Common myeloid progenitor, CD34-positive (primary cell): ENCODE results near the gene ARHGAP19.

Experiments used
- CTCF ChIA-PET: fragments of 350-600 bp; sonication (Branson Sonifier 250); formaldehyde crosslinking; loops from one replicate; lab custom pipeline; 2021; ENCODE audit warnings: antibody characterized with exemption; lab: Charles Lee
- POLR2A ChIA-PET: fragments of 350-600 bp; sonication (Branson Sonifier 250); formaldehyde crosslinking; loops from one replicate; lab custom pipeline; 2021; ENCODE audit warnings: antibody characterized with exemption; lab: Charles Lee
- DNase-seq, 3 donors: peaks; one replicate each; pipeline versions ENCODE4 v3.0.0 to v3.0.0-alpha.2; 2013
- H3K27ac ChIP-seq, 2 experiments: 1 replicate in 1 of 2; 2 replicates in 1 of 2; pipeline ENCODE4 v1.7.0; 2013; ENCODE audit warnings: inconsistent platforms in 2 of 2, low read length in 2 of 2, mild to moderate bottlenecking in 2 of 2, low read depth in 1 of 2, moderate library complexity in 1 of 2; ENCODE audit not compliant: severe bottlenecking in 2 of 2, insufficient read depth in 1 of 2, poor library complexity in 1 of 2
- H3K27me3 ChIP-seq, 5 experiments: replicated peaks in 2 of 5; 1 replicate in 3 of 5; 2 replicates in 2 of 5; pipeline versions ENCODE4 v1.6.1 to v1.7.0; 2013; ENCODE audit warnings: low read length in 4 of 5, mild to moderate bottlenecking in 2 of 5, moderate library complexity in 2 of 5, inconsistent platforms in 1 of 5; ENCODE audit not compliant: insufficient read depth in 5 of 5, control insufficient read depth in 4 of 5
- H3K36me3 ChIP-seq, 4 experiments: 1 replicate in 2 of 4; 2 replicates in 2 of 4; pipeline versions ENCODE4 v1.6.1 to v1.7.0; 2013; ENCODE audit warnings: low read length in 3 of 4, control low read depth in 1 of 4, mild to moderate bottlenecking in 1 of 4; ENCODE audit not compliant: control insufficient read depth in 4 of 4, insufficient read depth in 4 of 4
- H3K4me1 ChIP-seq, 4 experiments: 1 replicate in 3 of 4; 2 replicates in 1 of 4; pipeline versions ENCODE4 v1.6.1 to v1.7.1; 2013; ENCODE audit warnings: low read length in 3 of 4, mild to moderate bottlenecking in 3 of 4, control low read depth in 1 of 4, inconsistent platforms in 1 of 4, moderate library complexity in 1 of 4; ENCODE audit not compliant: control insufficient read depth in 4 of 4, insufficient read depth in 4 of 4; ENCODE audit errors: control extremely low read depth in 1 of 4
- H3K4me3 ChIP-seq, 7 experiments: 1 replicate in 4 of 7; 2 replicates in 3 of 7; pipeline versions ENCODE4 v1.5.1 to v1.7.0; 2013; ENCODE audit warnings: mild to moderate bottlenecking in 7 of 7, low read length in 6 of 7, moderate library complexity in 6 of 7, inconsistent platforms in 2 of 7, low read depth in 2 of 7, control low read depth in 1 of 7; ENCODE audit not compliant: insufficient read depth in 4 of 7, control insufficient read depth in 1 of 7; ENCODE audit errors: extremely low read depth in 1 of 7
- H3K9me3 ChIP-seq, 5 experiments: 1 replicate in 4 of 5; 2 replicates in 1 of 5; pipeline versions ENCODE4 v1.6.1 to v1.7.1; 2013; ENCODE audit warnings: low read length in 4 of 5, mild to moderate bottlenecking in 2 of 5, inconsistent platforms in 1 of 5, low read depth in 1 of 5, moderate library complexity in 1 of 5; ENCODE audit not compliant: control insufficient read depth in 4 of 5, insufficient read depth in 2 of 5; ENCODE audit errors: control extremely low read depth in 1 of 5
- WGBS: methylation state at CpG from one replicate; pipeline ENCODE4 v1.1.5; 2013; ENCODE audit not compliant: insufficient coverage; 5-methylcytosine and 5-hydroxymethylcytosine counted together

Gene ARHGAP19

GRCh38 chr10:97335188-97335619, 42.8 kb upstream of the ARHGAP19 start:
- peaks cover 8 to 33% (median 25%) of the 10 kb centered on the region in 4 experiments for H3K4me1 ChIP-seq
- peak overlapping the region; percentile 27 to 88 (median 81) for H3K4me3 ChIP-seq
- H3K36me3 ChIP-seq: peaks cover 0 to 5% (median 1%) of the 10 kb centered on the region in 4 experiments
- peak overlapping the region in 1 of 2 experiments; percentile 99 for H3K27ac ChIP-seq
- ChIA-PET CTCF (no interaction called here), POLR2A (no interaction called here)
- no peaks in the 10 kb centered on the region for H3K9me3 ChIP-seq
- DNase-seq: no peak
- no peaks in the 10 kb centered on the region for H3K27me3 ChIP-seq
- WGBS: 21% methylated on average over 12 of the region's 25 CpGs

DNA sequence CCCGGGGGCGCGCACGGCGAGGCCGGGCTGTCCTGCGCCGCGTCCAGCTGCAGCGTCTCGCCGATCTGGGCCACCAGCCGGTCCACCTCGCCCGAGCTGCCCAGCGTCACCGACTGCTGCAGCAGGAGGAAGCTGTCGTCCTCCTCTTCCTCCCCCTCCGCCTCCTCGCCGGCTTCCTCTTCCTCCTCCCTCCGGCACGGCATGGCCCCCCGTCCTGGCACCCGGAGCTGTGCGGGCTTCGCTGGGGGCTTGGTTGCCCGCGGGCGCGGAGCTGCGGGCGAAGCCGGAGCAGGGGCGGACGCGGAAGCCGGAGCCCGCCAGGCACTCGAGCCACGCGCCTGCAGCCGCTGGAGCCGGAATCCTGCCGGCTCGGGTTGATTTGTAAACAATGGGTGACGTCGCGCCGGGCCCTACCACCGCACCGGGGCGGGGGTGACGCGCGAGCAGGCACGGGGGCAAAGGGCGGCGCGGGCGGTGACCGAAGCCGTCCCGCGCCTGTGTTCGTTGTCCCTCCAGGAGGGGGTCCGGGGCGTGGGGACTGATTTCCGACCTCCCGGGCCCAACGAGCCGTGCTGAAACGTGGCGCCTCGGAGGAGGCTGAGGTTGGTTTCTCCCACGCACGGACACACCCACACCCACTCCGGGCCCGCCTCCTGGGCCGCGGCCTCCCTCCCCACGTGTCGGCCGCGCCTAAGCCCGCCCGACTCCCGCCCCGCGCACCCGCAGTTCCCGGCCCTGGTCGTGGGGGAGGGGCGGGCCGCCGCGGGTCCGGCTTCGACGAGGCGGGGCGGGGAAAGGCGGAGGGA, 42.1 kb upstream of the ARHGAP19 start, which contains the start of gene FRAT2:
Gene FRAT2, minus strand, starts transcription at position 360 of the 806 bp plus-strand sequence. Its CDS starts 157 bp downstream, at position 203.
- peaks cover 8 to 33% (median 25%) of the 10 kb centered on the region in 4 experiments for H3K4me1 ChIP-seq
- H3K9me3 ChIP-seq: no peaks in the 10 kb centered on the region
- H3K4me3 ChIP-seq: peak within 1 kb of the TSS; percentile 70 to 88 (median 83)
- peak within 1 kb of the TSS; percentile 98 to 99 for H3K27ac ChIP-seq
- H3K27me3 ChIP-seq: no peaks in the 10 kb centered on the region
- ChIA-PET POLR2A (interaction anchor here (0.8 to 3.0 kb wide), 3 partner anchors 9 to 43 kb away, joined by 3 to 23 read pairs (median 5); partner anchors contain the start of gene FRAT1), CTCF (interaction anchor here (1.2 to 4.5 kb wide), 6 partner anchors 10 to 25 kb away, joined by 3 to 31 read pairs (median 8); partner anchors contain the start of gene FRAT1)
- DNase-seq: peak; percentile 92 to 94 (median 92)
- peaks cover 0 to 7% (median 4%) of the 10 kb centered on the region in 4 experiments for H3K36me3 ChIP-seq
- WGBS: 0% methylated on average over 72 of the region's 103 CpGs

DNA sequence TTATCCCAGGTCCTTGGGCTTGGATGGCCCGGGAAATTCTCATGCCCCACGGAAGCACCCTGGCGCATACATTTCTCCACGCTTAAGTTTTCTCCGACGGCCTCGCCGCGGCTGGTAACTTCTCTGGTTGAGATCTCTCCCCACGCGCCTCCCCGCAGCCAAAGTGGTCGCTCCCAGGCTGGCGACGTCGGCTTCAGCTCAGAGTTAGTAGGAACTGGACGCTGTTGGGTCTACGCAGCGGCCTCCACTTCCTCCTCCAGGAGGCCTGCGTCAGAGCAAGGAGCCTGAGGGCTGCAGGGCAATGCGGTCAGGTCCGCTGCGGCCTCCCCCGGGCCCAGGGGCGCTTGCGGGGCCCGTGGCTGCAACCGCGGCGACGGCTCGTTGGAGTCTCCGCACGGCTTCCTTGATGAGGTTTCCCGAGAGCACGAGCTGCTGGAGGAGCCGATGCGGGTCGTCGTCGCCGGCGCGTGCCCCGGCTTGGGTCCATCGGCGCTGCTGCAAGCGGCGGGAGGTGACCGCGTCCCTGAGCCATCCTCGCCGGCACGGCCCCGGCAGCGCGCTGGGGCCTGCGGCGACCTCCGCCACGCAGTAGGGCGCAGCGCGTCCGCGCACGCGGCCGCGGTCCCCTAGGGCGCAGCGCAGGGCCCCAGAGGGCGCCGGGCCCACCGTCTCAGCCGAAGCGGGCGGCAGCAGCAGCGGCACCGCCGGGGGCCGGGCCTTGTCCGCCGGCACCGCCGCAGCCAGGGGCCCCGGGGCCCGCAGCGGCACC, 41.3 kb upstream of the ARHGAP19 start:
- CTCF ChIA-PET: interaction anchor here (0.8 to 4.5 kb wide), 16 partner anchors 9 to 95 kb away, joined by 3 to 31 read pairs (median 4); partner anchors contain the start of gene FRAT1
- H3K36me3 ChIP-seq: peaks cover 0 to 13% (median 7%) of the 10 kb centered on the region in 4 experiments
- no peaks in the 10 kb centered on the region for H3K9me3 ChIP-seq
- H3K4me3 ChIP-seq: peak overlapping the region; percentile 70 to 88 (median 83)
- POLR2A ChIA-PET: interaction anchor here (2.2 to 3.0 kb wide), 2 partner anchors 14 to 42 kb away, joined by 5 to 23 read pairs; partner anchors contain the start of gene FRAT1
- under 1% methylated on average over 76 of the region's 89 CpGs for WGBS
- H3K27me3 ChIP-seq: no peaks in the 10 kb centered on the region
- H3K4me1 ChIP-seq: peaks cover 8 to 33% (median 25%) of the 10 kb centered on the region in 4 experiments
- DNase-seq: peak; percentile 35 to 68 (median 63)
- H3K27ac ChIP-seq: peak overlapping the region in 1 of 2 experiments; percentile 99

DNA sequence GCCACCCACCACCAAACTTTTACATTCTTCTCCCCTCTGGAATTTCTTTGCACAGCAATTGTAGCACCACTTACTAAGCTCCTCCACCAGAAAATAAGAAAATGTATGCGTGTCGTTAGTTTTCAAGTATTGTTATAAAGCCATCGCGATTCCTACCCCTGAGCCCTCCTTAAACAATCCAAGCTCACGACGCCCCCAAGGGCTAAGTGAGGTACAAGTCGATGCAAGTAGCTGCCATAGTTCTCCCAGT, 40.8 kb upstream of the ARHGAP19 start:
- Histone ChIP-seq H3K9me3 (no peaks in the 10 kb centered on the region), H3K4me1 (peaks cover 8 to 33% (median 25%) of the 10 kb centered on the region in 4 experiments), H3K36me3 (peaks cover 0 to 18% (median 7%) of the 10 kb centered on the region in 4 experiments), H3K27me3 (no peaks in the 10 kb centered on the region), H3K4me3 (peak overlapping the region; percentile 70 to 88 (median 83)), H3K27ac (peak overlapping the region in 1 of 2 experiments; percentile 71)
- peak; percentile 36 to 62 (median 55) for DNase-seq
- CTCF ChIA-PET: interaction anchor here (0.8 to 4.5 kb wide), 16 partner anchors 9 to 94 kb away, joined by 3 to 31 read pairs (median 4); partner anchors contain the start of gene FRAT1
- POLR2A ChIA-PET: interaction anchor here (0.6 to 3.0 kb wide), 3 partner anchors 14 to 92 kb away, joined by 4 to 23 read pairs (median 5); partner anchors contain the start of gene FRAT1
- 5% methylated on average over 6 of the region's 7 CpGs for WGBS

DNA sequence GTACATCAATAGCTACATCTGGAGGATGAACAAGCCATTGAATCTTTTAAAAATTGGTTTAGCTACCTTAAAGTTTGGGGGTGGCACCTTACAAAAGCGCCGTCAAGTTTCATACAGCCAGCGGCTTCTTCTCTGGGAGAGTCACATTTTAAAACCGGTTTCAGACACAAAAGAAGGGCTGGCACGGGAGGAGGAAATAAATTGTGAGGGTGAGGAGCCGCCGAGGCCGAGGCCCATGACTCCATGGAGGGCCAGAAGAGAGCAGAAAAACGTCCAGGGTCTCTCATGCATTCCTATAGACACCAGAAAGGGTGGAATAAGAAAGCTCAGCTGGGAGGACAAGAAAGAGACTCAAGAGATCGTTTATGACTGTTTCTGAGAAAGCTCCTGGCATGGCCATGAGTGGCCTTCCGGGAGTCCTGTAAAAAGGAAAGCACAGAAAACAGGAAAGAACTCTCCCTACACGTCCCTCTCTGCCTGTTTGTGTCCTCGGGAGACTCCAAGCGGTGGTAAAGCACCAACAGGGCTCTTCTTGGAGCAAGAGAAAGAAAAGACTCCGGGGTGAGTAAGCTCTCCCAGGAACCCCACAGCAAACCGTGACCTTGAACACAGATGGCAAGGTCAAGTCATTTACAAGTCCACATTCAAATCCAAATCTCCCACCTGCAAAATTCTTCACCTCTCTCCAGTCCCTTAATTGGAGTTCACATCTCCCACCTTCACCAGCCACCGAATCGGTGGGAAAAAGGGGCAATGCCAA, 40.3 kb upstream of the ARHGAP19 start:
- Histone ChIP-seq H3K4me1 (peaks cover 8 to 33% (median 25%) of the 10 kb centered on the region in 4 experiments), H3K27ac (peak overlapping the region in 1 of 2 experiments; percentile 71), H3K36me3 (peaks cover 0 to 18% (median 7%) of the 10 kb centered on the region in 4 experiments), H3K27me3 (no peaks in the 10 kb centered on the region), H3K4me3 (peak overlapping the region in 6 of 7 experiments; percentile 70 to 88 (median 84)), H3K9me3 (no peaks in the 10 kb centered on the region)
- no peak for DNase-seq
- POLR2A ChIA-PET: interaction anchor here (0.6 to 3.0 kb wide), 4 partner anchors 13 to 92 kb away, joined by 3 to 23 read pairs (median 4); partner anchors contain the start of gene FRAT1
- CTCF ChIA-PET: interaction anchor here (0.8 to 4.5 kb wide), 16 partner anchors 8 to 94 kb away, joined by 3 to 31 read pairs (median 4); partner anchors contain the start of gene FRAT1
- 23% methylated on average over 15 of the region's 18 CpGs for WGBS
